ENCODE measurements around the gene ACTN4.

Gene ACTN4

GRCh38 chr19:38695832-38696728, 48.6 kb downstream of the ACTN4 start:
- no peak for DNase-seq (ENCODE audit: low spot score)

GRCh38 chr19:38696729-38697055, 49.2 kb downstream of the ACTN4 start:
- DNase-seq (ENCODE audit: low spot score): no peak

GRCh38 chr19:38697197-38697596, 49.7 kb downstream of the ACTN4 start:
- no peak for DNase-seq (ENCODE audit: low spot score)

GRCh38 chr19:38697641-38698071, 50.2 kb downstream of the ACTN4 start:
- no peak for DNase-seq (ENCODE audit: low spot score)

GRCh38 chr19:38698225-38699026, 51.0 kb downstream of the ACTN4 start:
- no peak for DNase-seq (ENCODE audit: low spot score)

- DNase-seq (ENCODE audit: low spot score): no peak
Measured at GRCh38 chr19:38699027-38699346, 51.5 kb downstream of the ACTN4 start.

GRCh38 chr19:38699647-38700349, 52.3 kb downstream of the ACTN4 start:
- no peak for DNase-seq (ENCODE audit: low spot score)

GRCh38 chr19:38700350-38700901, 53.0 kb downstream of the ACTN4 start:
- DNase-seq (ENCODE audit: low spot score): no peak

GRCh38 chr19:38700902-38701454, 53.5 kb downstream of the ACTN4 start:
- no peak for DNase-seq (ENCODE audit: low spot score)

- DNase-seq (ENCODE audit: low spot score): no peak
Measured at GRCh38 chr19:38701455-38702063, 54.1 kb downstream of the ACTN4 start.

- no peak for DNase-seq (ENCODE audit: low spot score)
Measured at GRCh38 chr19:38702278-38702677, 54.8 kb downstream of the ACTN4 start.

GRCh38 chr19:38703509-38703908, 56.1 kb downstream of the ACTN4 start:
- no peak for DNase-seq (ENCODE audit: low spot score)

GRCh38 chr19:38704488-38705026, 57.1 kb downstream of the ACTN4 start:
- DNase-seq (ENCODE audit: low spot score): no peak

- DNase-seq (ENCODE audit: low spot score): no peak
Measured at GRCh38 chr19:38705197-38706019, 58.0 kb downstream of the ACTN4 start.

GRCh38 chr19:38706792-38707511, 59.5 kb downstream of the ACTN4 start:
- no peak for DNase-seq (ENCODE audit: low spot score)

- no peak for DNase-seq (ENCODE audit: low spot score)
Measured at GRCh38 chr19:38707512-38708114, 60.2 kb downstream of the ACTN4 start.

- no peak for DNase-seq (ENCODE audit: low spot score)
Measured at GRCh38 chr19:38708413-38709024, 61.1 kb downstream of the ACTN4 start.

- no peak for DNase-seq (ENCODE audit: low spot score)
Measured at GRCh38 chr19:38709119-38709518, 61.7 kb downstream of the ACTN4 start.
